Lower lobe of right lung (tissue), 2 donors: Measurements from ENCODE around the gene ETFB. TPM values are rescaled to one million over a fixed set of nuclear protein-coding genes. Genes with fewer than 3 reads are reported as not detected.

Experiments used
- ATAC-seq, 2 donors: fragments of 200-7000 bp; cut with Tn5 transposase; one replicate each; pipeline ENCODE4 v1.9.1; 2020 to 2022; ENCODE audit warnings: mild to moderate bottlenecking in 2 of 2, moderate library complexity in 2 of 2
- DNase-seq: peaks from one replicate; pipeline ENCODE4 v3.0.0-alpha.2; 2020
- H3K27ac ChIP-seq: fragments of 200-600 bp; one replicate; pipeline ENCODE4 v1.8.0; 2022
- H3K27me3 ChIP-seq: fragments of 200-600 bp; one replicate; pipeline ENCODE4 v1.8.0; 2022; ENCODE audit warnings: low read depth
- H3K36me3 ChIP-seq: fragments of 200-600 bp; one replicate; pipeline ENCODE4 v1.8.0; 2022; ENCODE audit warnings: mild to moderate bottlenecking
- H3K4me1 ChIP-seq: fragments of 200-600 bp; one replicate; pipeline ENCODE4 v1.8.0; 2022
- H3K4me3 ChIP-seq: fragments of 200-600 bp; one replicate; pipeline ENCODE4 v1.8.0; 2022; ENCODE audit warnings: mild to moderate bottlenecking
- H3K9me3 ChIP-seq: fragments of 200-600 bp; one replicate; pipeline ENCODE4 v1.8.0; 2022
- CTCF ChIP-seq: fragments of 200-600 bp; IDR thresholded peaks from one replicate; pipeline ENCODE4 v1.8.0; 2022; ENCODE audit warnings: antibody characterized with exemption, mild to moderate bottlenecking
- intact Hi-C: fragments of 100-400 bp; cut with DNase I; formaldehyde crosslinking; loops from one replicate; pipeline ENCODE4 v1.11.0; 2022
- total RNA-seq: library from RNA; stranded (reverse); fragmentation: NEBNext Ultra II Directional; extraction: Animal tissue kit (Norgen Biotek cat#: 25700); gene quantifications from one replicate; pipeline ENCODE4 v1.2.1, GENCODE V29; 2021
- donor health status: DM: no; HTN: yes; CAD: no; lungs with severe emphysema.

The ETFB gene
- total RNA-seq, 1 donor from 2014 or later, result 59.8 TPM

DNA sequence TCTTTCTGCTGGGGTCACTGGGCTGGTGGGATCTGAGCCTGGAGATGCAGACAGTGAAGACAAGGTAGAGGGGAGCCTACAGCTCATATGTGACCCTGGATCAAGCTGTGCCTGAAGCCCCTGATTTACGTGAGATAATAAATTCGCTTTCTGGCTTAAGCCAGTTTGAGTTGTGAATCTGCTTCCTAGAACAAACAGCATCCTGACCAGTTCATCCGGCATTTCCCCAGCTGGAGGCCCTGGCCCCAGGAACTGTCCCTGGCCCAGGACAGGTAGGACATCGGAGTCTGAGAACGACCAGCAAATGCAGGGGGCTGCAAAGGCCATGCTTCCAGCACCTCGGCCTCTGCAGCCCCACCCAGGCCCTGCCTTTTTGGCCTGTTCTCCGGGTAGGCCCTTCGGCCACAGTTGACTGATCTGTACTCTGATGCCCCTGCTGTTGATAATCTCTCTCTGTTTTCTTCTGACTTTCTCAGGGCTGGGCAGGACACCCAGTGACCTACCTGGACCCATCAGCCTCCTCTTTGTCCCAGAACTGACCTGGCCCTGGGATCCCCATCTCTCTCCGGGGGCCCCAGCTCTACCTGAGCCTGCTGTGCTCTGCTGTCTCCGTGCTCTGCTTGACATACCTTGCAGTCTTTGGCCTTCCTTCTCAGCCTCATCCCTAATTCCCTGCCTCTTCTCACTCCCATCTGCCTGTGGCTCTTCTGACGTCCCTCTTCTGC lies 14.8 kb downstream of the ETFB start:
- intact Hi-C loops, result no loop called here
- Histone ChIP-seq H3K4me1 (no peaks in the 10 kb centered on the region), H3K36me3 (peaks cover 54% of the 10 kb centered on the region), H3K27me3 (no peaks in the 10 kb centered on the region), H3K4me3 (no peak overlapping the region), H3K9me3 (no peaks in the 10 kb centered on the region), H3K27ac (no peak overlapping the region)
- no peak for TF ChIP-seq CTCF
- ATAC-seq, result no peak
- DNase-seq, result no peak

DNA sequence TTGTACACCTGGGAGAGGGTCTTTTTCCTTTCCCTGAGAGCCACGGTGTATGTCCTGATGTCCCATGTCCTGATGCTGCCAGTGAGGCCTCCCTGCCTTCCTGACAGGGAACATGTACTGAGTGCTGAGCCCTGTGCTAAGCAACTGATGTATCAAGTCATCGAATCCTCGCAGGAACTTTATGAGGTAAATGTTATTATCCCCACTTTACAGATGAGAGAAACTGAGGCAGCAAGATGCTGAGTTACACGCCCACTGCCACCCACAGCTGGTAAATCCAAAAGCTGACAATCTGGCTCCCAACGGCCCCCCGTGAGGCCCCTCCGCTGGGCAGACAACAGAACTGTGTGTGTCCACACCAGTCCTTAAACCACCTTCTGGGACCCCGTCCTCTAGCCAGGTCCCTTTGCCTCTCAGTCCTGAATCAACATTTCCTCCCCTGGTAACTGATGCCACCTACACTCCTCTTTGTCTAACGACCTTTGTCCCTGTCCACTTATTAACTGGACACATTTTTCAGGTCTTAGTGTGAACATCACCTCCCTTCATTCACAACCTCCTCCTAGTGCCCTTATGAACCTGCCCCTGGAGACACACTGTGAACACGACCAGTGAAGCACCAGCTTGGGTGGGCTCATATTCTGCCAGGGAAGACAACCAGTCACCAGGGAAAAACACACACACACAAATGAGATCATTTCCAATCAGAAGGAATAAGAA lies 18.8 kb downstream of the ETFB start:
- Histone ChIP-seq H3K4me1 (no peaks in the 10 kb centered on the region), H3K36me3 (peaks cover 62% of the 10 kb centered on the region), H3K27me3 (no peaks in the 10 kb centered on the region), H3K4me3 (no peak overlapping the region), H3K27ac (no peak overlapping the region), H3K9me3 (no peaks in the 10 kb centered on the region)
- DNase-seq (no peak), ATAC-seq (no peak)
- TF ChIP-seq CTCF, result no peak
- intact Hi-C loops, result no loop called here

- DNase-seq, result no peak
- no peaks in the 10 kb centered on the region for H3K27me3 ChIP-seq
- H3K4me1 ChIP-seq, result no peaks in the 10 kb centered on the region
- no peak for TF ChIP-seq CTCF
- H3K27ac ChIP-seq, result no peak overlapping the region
- intact Hi-C loops, result no loop called here
- no peaks in the 10 kb centered on the region for H3K9me3 ChIP-seq
- no peak overlapping the region for H3K4me3 ChIP-seq
- ATAC-seq, result no peak
- peaks cover 56% of the 10 kb centered on the region for H3K36me3 ChIP-seq
Observed at GRCh38 chr19:51346742-51347141, 19.4 kb downstream of the ETFB start.

GRCh38 chr19:51345076-51345620 lies 21.0 kb downstream of the ETFB start:
- Histone ChIP-seq H3K4me3 (no peak overlapping the region), H3K4me1 (peaks cover 5% of the 10 kb centered on the region), H3K36me3 (peaks cover 40% of the 10 kb centered on the region), H3K27ac (no peak overlapping the region), H3K9me3 (no peaks in the 10 kb centered on the region), H3K27me3 (no peaks in the 10 kb centered on the region)
- no peak for ATAC-seq
- TF ChIP-seq CTCF, result no peak
- no peak for DNase-seq
- intact Hi-C loops, result no loop called here

- Histone ChIP-seq H3K9me3 (no peaks in the 10 kb centered on the region), H3K27me3 (no peaks in the 10 kb centered on the region), H3K36me3 (peaks cover 28% of the 10 kb centered on the region), H3K27ac (no peak overlapping the region), H3K4me1 (peaks cover 19% of the 10 kb centered on the region), H3K4me3 (no peak overlapping the region)
- DNase-seq, result no peak
- TF ChIP-seq CTCF, result no peak
- intact Hi-C loops, result no loop called here
- no peak for ATAC-seq
Observed at GRCh38 chr19:51342631-51343569, 23.3 kb downstream of the ETFB start.
